Stimulated activated CD4-positive, alpha-beta T cell treated with anti-CD3 and anti-CD28 coated beads, Interleukin-2, amount 100 ng/mL, for 48 hours (primary cell): ENCODE results near the gene DTL.
"Not testable (repeated sequence)": the region's sequence is repeated elsewhere in the genome, so short reads cannot be mapped to it uniquely, and the experiment has no call there.

Source experiments
- DNase-seq, 2 donors: peaks; one replicate each; pipeline ENCODE4 v3.0.0-alpha.2; 2020

DTL gene

GRCh38 chr1:212035123-212035834, at the start of gene DTL, which contains the start of gene INTS7:
TSS of gene DTL (plus strand) at chr1:212035748. CDS start at chr1:212035891, 143 bp downstream.
TSS of gene INTS7 (minus strand) at chr1:212035557. CDS start at chr1:212035437, 120 bp downstream.
- peak; percentile 96 for DNase-seq

- DNase-seq, result no peak
Measured at GRCh38 chr1:211986628-211987254, 48.8 kb upstream of the DTL start.

GRCh38 chr1:211991695-211992094, 43.9 kb upstream of the DTL start:
- no peak for DNase-seq

- DNase-seq, result not testable (repeated sequence)
Measured at GRCh38 chr1:211997426-211997825, 38.1 kb upstream of the DTL start.

- no peak for DNase-seq
Measured at GRCh38 chr1:212002536-212002935, 33.0 kb upstream of the DTL start.

- no peak for DNase-seq
Measured at GRCh38 chr1:212004895-212005608, 30.5 kb upstream of the DTL start.

GRCh38 chr1:212007178-212007577, 28.4 kb upstream of the DTL start:
- no peak for DNase-seq

GRCh38 chr1:212007886-212008285, 27.7 kb upstream of the DTL start:
- DNase-seq, result no peak

- DNase-seq, result no peak
Measured at GRCh38 chr1:212009561-212009960, 26.0 kb upstream of the DTL start.

GRCh38 chr1:212010004-212010403, 25.5 kb upstream of the DTL start:
- no peak for DNase-seq

GRCh38 chr1:212012034-212012740, 23.4 kb upstream of the DTL start:
- peak; percentile 62 to 66 for DNase-seq

GRCh38 chr1:212013672-212014071, 21.9 kb upstream of the DTL start:
- no peak for DNase-seq

GRCh38 chr1:212020975-212021374, 14.6 kb upstream of the DTL start:
- DNase-seq, result no peak

GRCh38 chr1:212021563-212021962, 14.0 kb upstream of the DTL start:
- DNase-seq, result no peak

- DNase-seq, result not testable (repeated sequence)
Measured at GRCh38 chr1:212022908-212023307, 12.6 kb upstream of the DTL start.

- no peak for DNase-seq
Measured at GRCh38 chr1:212024469-212025149, 10.9 kb upstream of the DTL start.

- not testable (repeated sequence) for DNase-seq
Measured at GRCh38 chr1:212027727-212028126, 7.8 kb upstream of the DTL start.

- DNase-seq, result no peak
Measured at GRCh38 chr1:212030936-212031528, 4.5 kb upstream of the DTL start.

GRCh38 chr1:212034516-212035122, 929 bp upstream of the DTL start:
- DNase-seq, result no peak

- DNase-seq, result no peak
Measured at GRCh38 chr1:212035835-212036605, 472 bp downstream of the DTL start.

GRCh38 chr1:212037900-212038299, 2.4 kb downstream of the DTL start:
- DNase-seq, result no peak
